H4 (cell line): ENCODE results near the gene KHDC4. TPM values are rescaled to one million over a fixed set of nuclear protein-coding genes. Genes with fewer than 3 reads are reported as not detected.
"Not testable (repeated sequence)": the region's sequence is repeated elsewhere in the genome, so short reads cannot be mapped to it uniquely, and the experiment has no call there.

Experiments
- DNase-seq: peaks from one replicate; pipeline ENCODE4 v3.0.0-alpha.2; 2015; ENCODE audit warnings: low spot score
- total RNA-seq: library from RNA; depleted of rRNA; stranded (reverse); fragments of >200 nt; shearing (Covaris generic); gene quantifications from 2 replicates; pipeline ENCODE4 v1.2.3, GENCODE V29; 2014

The KHDC4 gene
- total RNA-seq, 1 experiment from 2014 or later, result 22.3 TPM

- no peak for DNase-seq
Measured at GRCh38 chr1:155900161-155900560, 34.1 kb downstream of the KHDC4 start.

- no peak for DNase-seq
Measured at GRCh38 chr1:155899683-155900082, 34.5 kb downstream of the KHDC4 start.

- no peak for DNase-seq
Measured at GRCh38 chr1:155898888-155899287, 35.3 kb downstream of the KHDC4 start.

GRCh38 chr1:155897746-155898145 lies 36.5 kb downstream of the KHDC4 start:
- DNase-seq, result no peak

- not testable (repeated sequence) for DNase-seq
Measured at GRCh38 chr1:155896476-155896875, 37.7 kb downstream of the KHDC4 start.

- DNase-seq, result not testable (repeated sequence)
Measured at GRCh38 chr1:155895617-155896016, 38.6 kb downstream of the KHDC4 start.

- DNase-seq, result peak; percentile 91
Measured at GRCh38 chr1:155893389-155894142, 40.6 kb downstream of the KHDC4 start.

- DNase-seq, result peak; percentile 87
Measured at GRCh38 chr1:155892796-155893195, 41.4 kb downstream of the KHDC4 start.

- no peak for DNase-seq
Measured at GRCh38 chr1:155890251-155890650, 44.0 kb downstream of the KHDC4 start.

- DNase-seq, result no peak
Measured at GRCh38 chr1:155889566-155889965, 44.6 kb downstream of the KHDC4 start.

GRCh38 chr1:155888481-155888880 lies 45.7 kb downstream of the KHDC4 start:
- no peak for DNase-seq

GRCh38 chr1:155884982-155885381 lies 49.2 kb downstream of the KHDC4 start:
- DNase-seq, result no peak

GRCh38 chr1:155884031-155884960 lies 49.9 kb downstream of the KHDC4 start:
- no peak for DNase-seq

GRCh38 chr1:155882766-155883165 lies 51.4 kb downstream of the KHDC4 start:
- DNase-seq, result no peak

- DNase-seq, result no peak
Measured at GRCh38 chr1:155882235-155882634, 52.0 kb downstream of the KHDC4 start.

GRCh38 chr1:155880950-155881349 lies 53.3 kb downstream of the KHDC4 start:
- no peak for DNase-seq

GRCh38 chr1:155880251-155880650 lies 54.0 kb downstream of the KHDC4 start:
- DNase-seq, result no peak

- DNase-seq, result no peak
Measured at GRCh38 chr1:155877945-155878344, 56.3 kb downstream of the KHDC4 start.

- DNase-seq, result peak; percentile 25
Measured at GRCh38 chr1:155873860-155874259, 60.4 kb downstream of the KHDC4 start.

GRCh38 chr1:155872527-155872926 lies 61.7 kb downstream of the KHDC4 start:
- DNase-seq, result no peak

- no peak for DNase-seq
Measured at GRCh38 chr1:155871390-155871789, 62.8 kb downstream of the KHDC4 start.

GRCh38 chr1:155867766-155868165 lies 66.4 kb downstream of the KHDC4 start:
- DNase-seq, result no peak

- DNase-seq, result no peak
Measured at GRCh38 chr1:155864393-155864792, 69.8 kb downstream of the KHDC4 start.
